HepG2 (cell line): Measurements from ENCODE around the gene HOXD4. TPM values are rescaled to one million over a fixed set of nuclear protein-coding genes. Genes with fewer than 3 reads are reported as not detected.

ENCODE experiments used
- ATAC-seq: fragments of 200-7000 bp; cut with Tn5 transposase; 3 replicates; pipeline ENCODE4 v1.9.1; 2020; ENCODE audit warnings: mild to moderate bottlenecking, moderate library complexity
- BruUV-seq: library from RNA; stranded (reverse); fragments of 400-500 nt; replicated peaks from 2 replicates; lab custom pipeline; 2021; lab: Mats Ljungman, UMichigan
- CTCF ChIA-PET: fragments of 300-600 bp; formaldehyde crosslinking; extraction: SDS; loops from one replicate; lab custom pipeline; 2021; ENCODE audit warnings: low total read pairs, inconsistent platforms, low intra/inter-chr PET ratio; lab: Yijun Ruan, JAX
- POLR2A ChIA-PET: fragments of 350-600 bp; sonication (Branson Sonifier 250); formaldehyde crosslinking; loops from one replicate; lab custom pipeline; 2020; ENCODE audit warnings: antibody characterized with exemption, inconsistent platforms; lab: Yijun Ruan, JAX
- DNase-seq: peaks from one replicate; pipeline ENCODE4 v3.0.0-alpha.2; 2015; ENCODE audit warnings: low spot score
- FAIRE-seq: peaks from 3 replicates; lab custom pipeline; 2011; peaks lifted over from hg19 to GRCh38; lab: Jason Lieb, UNC
- H2AFZ ChIP-seq: one replicate; pipeline ENCODE4 v1.6.1; 2011; ENCODE audit warnings: low read length, inconsistent platforms
- H3K27ac ChIP-seq: fragments of 300-600 bp; 3 replicates; pipeline ENCODE4 v1.8.0; 2011; ENCODE audit warnings: mixed run types, mild to moderate bottlenecking, mixed read lengths, low read length, inconsistent platforms; ENCODE audit not compliant: insufficient read depth; ENCODE audit errors: extremely low read length
- H3K27me3 ChIP-seq, 2 experiments: fragments of 200-600 bp in 1 of 2; 2 replicates in 1 of 2; 3 replicates in 1 of 2; pipeline versions ENCODE4 v1.6.0 to v1.8.0; 2011; ENCODE audit warnings: low read length in 2 of 2, mild to moderate bottlenecking in 2 of 2, moderate library complexity in 2 of 2, inconsistent platforms in 1 of 2; ENCODE audit not compliant: insufficient read depth in 2 of 2, control insufficient read depth in 1 of 2
- H3K36me3 ChIP-seq, 2 experiments: fragments of 200-600 bp in 1 of 2; replicated peaks in 1 of 2; 2 replicates in 1 of 2; 3 replicates in 1 of 2; pipeline versions ENCODE4 v1.5.1 to v1.8.0; 2011; ENCODE audit warnings: low read length in 2 of 2, inconsistent platforms in 1 of 2; ENCODE audit not compliant: insufficient read depth in 2 of 2, control insufficient read depth in 1 of 2
- H3K4me1 ChIP-seq: 2 replicates; pipeline ENCODE4 v1.5.1; 2012; ENCODE audit warnings: low read length, inconsistent platforms; ENCODE audit not compliant: insufficient read depth
- H3K4me2 ChIP-seq: 2 replicates; pipeline ENCODE4 v1.6.0; 2011; ENCODE audit warnings: low read depth, low read length, inconsistent platforms
- H3K4me3 ChIP-seq, 3 experiments: fragments of 200-600 bp in 1 of 3; sonication (generic), shearing (Covaris generic) in 1 of 3; replicated peaks in 1 of 3; 2 replicates each; pipeline ENCODE4 v1.5.1; 2011 to 2016; ENCODE audit warnings: low read length in 3 of 3, inconsistent platforms in 2 of 3, low read depth in 2 of 3, mild to moderate bottlenecking in 2 of 3, control low read depth in 1 of 3, mixed read lengths in 1 of 3; ENCODE audit not compliant: insufficient read depth in 1 of 3
- H3K79me2 ChIP-seq: one replicate; pipeline ENCODE4 v1.6.1; 2011; ENCODE audit warnings: low read length, inconsistent platforms; ENCODE audit not compliant: insufficient read depth
- H3K9ac ChIP-seq: 2 replicates; pipeline ENCODE4 v1.6.0; 2011; ENCODE audit warnings: mild to moderate bottlenecking, low read depth, low read length, inconsistent platforms; ENCODE audit not compliant: insufficient read depth
- H3K9me3 ChIP-seq: 2 replicates; pipeline ENCODE4 v1.5.1; 2012; ENCODE audit warnings: mild to moderate bottlenecking, low read length
- H4K20me1 ChIP-seq: 2 replicates; pipeline ENCODE4 v1.6.0; 2011; ENCODE audit warnings: inconsistent platforms, mild to moderate bottlenecking, low read length, moderate library complexity; ENCODE audit not compliant: insufficient read depth
- ATF7-NPFF ChIP-seq: sonication (generic); formaldehyde crosslinking; IDR thresholded peaks from 2 replicates; pipeline ENCODE4 v1.8.1; 2023; ENCODE audit warnings: mild to moderate bottlenecking, low read depth, missing genetic modification reagents, moderate library complexity
- FOXC1 ChIP-seq: sonication (generic); formaldehyde crosslinking; IDR thresholded peaks from 2 replicates; pipeline ENCODE4 v1.8.0; 2022; ENCODE audit warnings: mild to moderate bottlenecking, missing genetic modification reagents, borderline replicate concordance
- HNRNPLL ChIP-seq: fragments of 200-400 bp; formaldehyde crosslinking; IDR thresholded peaks from 2 replicates; pipeline ENCODE4 v1.6.1; 2017; ENCODE audit warnings: mild to moderate bottlenecking, low read depth, low read length; ENCODE audit not compliant: poor library complexity, severe bottlenecking
- IKZF4 ChIP-seq: sonication (generic); formaldehyde crosslinking; IDR thresholded peaks from 2 replicates; pipeline ENCODE4 v1.5.1; 2020; ENCODE audit warnings: borderline replicate concordance, mild to moderate bottlenecking, low read depth, missing genetic modification reagents; ENCODE audit errors: not compliant biosample characterization
- NFYB ChIP-seq: sonication (generic); formaldehyde crosslinking; IDR thresholded peaks from 2 replicates; pipeline ENCODE4 v1.4.0; 2020; ENCODE audit warnings: missing genetic modification reagents
- ZNF891 ChIP-seq: sonication (generic); formaldehyde crosslinking; IDR thresholded peaks from 2 replicates; pipeline ENCODE4 v1.5.0; 2020; ENCODE audit warnings: mild to moderate bottlenecking, missing genetic modification reagents
- WGBS: methylation state at CpG from one replicate; pipeline ENCODE4 v1.1.6; 2017; ENCODE audit warnings: low lambda C conversion rate; 5-methylcytosine and 5-hydroxymethylcytosine counted together
- in situ Hi-C: cut with HindIII; loops from 2 replicates; pipeline ENCODE4 v1.10.0; 2017; ENCODE audit warnings: low pct_unique_long_range_greater_than_20kb; ENCODE audit not compliant: extremely low pct_ligation_motif_present
- intact Hi-C: fragments of 100-400 bp; cut with micrococcal nuclease; formaldehyde crosslinking; loops from one replicate; pipeline ENCODE4 v1.10.0; 2022; ENCODE audit not compliant: unreplicated experiment
- polyA plus RNA-seq, 8 experiments: library from polyadenylated mRNA; depleted of rRNA in 3 of 8; stranded (reverse) in 7 of 8; unstranded in 1 of 8; fragments of >200 nt; fragmentation: Illumina TruSeq in 4 of 8; extraction: Trizol in 4 of 8; gene quantifications; 2 replicates each; pipeline versions ENCODE4 v1.2.1 to v1.2.3, GENCODE V29; 2011 to 2016; ENCODE audit warnings: low read depth in 4 of 8, missing spikeins in 1 of 8, mixed read lengths in 1 of 8; ENCODE audit not compliant: insufficient read depth in 1 of 8
- total RNA-seq, 5 experiments: library from RNA; depleted of rRNA; stranded (reverse); fragments of >200 nt; fragmentation: Illumina TruSeq; extraction: Trizol; gene quantifications; 2 replicates each; pipeline ENCODE4 v1.2.3, GENCODE V29; 2016; ENCODE audit warnings: low read depth in 1 of 5
- TF ChIP-seq, protein P1 (sequence below): sonication (generic); formaldehyde crosslinking; IDR thresholded peaks from 2 replicates; pipeline ENCODE4 v1.5.1; 2020; ENCODE audit warnings: mild to moderate bottlenecking, missing genetic modification reagents, moderate library complexity

HOXD4 gene
- total and polyA plus RNA-seq, 2 of the 13 experiments (the other 11 are each of a cell fraction or from before 2014, with no cell fraction given) = not detected

DNA sequence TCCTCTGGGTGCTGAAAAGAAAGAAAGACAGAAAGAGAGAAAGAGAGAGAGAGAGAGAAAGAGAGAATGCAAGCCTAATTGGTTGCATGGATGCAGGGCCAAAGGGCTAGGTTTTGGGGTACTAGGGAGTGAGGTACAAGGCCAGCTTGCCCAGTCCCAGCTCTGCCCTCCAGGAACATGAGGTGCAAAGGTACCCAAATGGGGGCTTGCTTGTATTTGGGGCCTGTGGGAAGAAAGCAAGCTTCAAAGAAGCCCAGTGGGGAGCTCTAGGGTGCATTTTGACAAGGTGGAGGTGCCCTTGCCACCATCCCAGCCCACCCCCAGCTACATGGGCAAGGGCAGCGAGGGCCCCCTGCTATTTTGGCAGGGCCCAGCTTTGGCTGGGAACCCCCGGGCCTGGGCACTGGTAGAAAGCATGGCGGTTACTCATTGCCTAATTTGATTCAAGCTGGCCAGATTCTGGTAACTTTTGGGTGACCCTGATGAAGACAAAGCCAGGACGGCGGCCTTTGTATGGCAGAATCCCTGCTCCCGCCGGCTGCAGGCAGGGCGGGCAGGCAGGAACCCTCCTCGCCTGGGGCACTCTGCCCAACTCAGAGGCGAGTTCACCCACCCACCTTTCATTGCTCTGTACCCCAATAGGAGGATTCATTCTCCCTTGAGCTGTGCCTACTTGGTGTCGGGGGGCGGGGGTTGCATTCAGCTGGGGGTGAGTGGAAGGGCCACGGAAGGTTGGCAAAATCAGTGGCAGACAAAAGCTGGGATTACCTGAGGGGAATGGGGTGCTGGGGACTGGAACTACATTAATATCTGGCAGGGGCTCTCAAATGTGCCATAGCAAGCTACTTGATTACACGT is 537 bp upstream of the HOXD4 start (continued):
- no peak for TF ChIP-seq ZNF891
- no peak for TF ChIP-seq HNRNPLL
- TF ChIP-seq NFYB = no peak
- no peak for TF ChIP-seq ATF7-NPFF (CRISPR knock-in tag)
- TF ChIP-seq, protein P1, sequence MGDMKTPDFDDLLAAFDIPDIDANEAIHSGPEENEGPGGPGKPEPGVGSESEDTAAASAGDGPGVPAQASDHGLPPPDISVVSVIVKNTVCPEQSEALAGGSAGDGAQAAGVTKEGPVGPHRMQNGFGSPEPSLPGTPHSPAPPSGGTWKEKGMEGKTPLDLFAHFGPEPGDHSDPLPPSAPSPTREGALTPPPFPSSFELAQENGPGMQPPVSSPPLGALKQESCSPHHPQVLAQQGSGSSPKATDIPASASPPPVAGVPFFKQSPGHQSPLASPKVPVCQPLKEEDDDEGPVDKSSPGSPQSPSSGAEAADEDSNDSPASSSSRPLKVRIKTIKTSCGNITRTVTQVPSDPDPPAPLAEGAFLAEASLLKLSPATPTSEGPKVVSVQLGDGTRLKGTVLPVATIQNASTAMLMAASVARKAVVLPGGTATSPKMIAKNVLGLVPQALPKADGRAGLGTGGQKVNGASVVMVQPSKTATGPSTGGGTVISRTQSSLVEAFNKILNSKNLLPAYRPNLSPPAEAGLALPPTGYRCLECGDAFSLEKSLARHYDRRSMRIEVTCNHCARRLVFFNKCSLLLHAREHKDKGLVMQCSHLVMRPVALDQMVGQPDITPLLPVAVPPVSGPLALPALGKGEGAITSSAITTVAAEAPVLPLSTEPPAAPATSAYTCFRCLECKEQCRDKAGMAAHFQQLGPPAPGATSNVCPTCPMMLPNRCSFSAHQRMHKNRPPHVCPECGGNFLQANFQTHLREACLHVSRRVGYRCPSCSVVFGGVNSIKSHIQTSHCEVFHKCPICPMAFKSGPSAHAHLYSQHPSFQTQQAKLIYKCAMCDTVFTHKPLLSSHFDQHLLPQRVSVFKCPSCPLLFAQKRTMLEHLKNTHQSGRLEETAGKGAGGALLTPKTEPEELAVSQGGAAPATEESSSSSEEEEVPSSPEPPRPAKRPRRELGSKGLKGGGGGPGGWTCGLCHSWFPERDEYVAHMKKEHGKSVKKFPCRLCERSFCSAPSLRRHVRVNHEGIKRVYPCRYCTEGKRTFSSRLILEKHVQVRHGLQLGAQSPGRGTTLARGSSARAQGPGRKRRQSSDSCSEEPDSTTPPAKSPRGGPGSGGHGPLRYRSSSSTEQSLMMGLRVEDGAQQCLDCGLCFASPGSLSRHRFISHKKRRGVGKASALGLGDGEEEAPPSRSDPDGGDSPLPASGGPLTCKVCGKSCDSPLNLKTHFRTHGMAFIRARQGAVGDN (CRISPR knock-in tag) = 0 out of 2 replicates have a peak, but pooled peaks have one; percentile 6

DNA sequence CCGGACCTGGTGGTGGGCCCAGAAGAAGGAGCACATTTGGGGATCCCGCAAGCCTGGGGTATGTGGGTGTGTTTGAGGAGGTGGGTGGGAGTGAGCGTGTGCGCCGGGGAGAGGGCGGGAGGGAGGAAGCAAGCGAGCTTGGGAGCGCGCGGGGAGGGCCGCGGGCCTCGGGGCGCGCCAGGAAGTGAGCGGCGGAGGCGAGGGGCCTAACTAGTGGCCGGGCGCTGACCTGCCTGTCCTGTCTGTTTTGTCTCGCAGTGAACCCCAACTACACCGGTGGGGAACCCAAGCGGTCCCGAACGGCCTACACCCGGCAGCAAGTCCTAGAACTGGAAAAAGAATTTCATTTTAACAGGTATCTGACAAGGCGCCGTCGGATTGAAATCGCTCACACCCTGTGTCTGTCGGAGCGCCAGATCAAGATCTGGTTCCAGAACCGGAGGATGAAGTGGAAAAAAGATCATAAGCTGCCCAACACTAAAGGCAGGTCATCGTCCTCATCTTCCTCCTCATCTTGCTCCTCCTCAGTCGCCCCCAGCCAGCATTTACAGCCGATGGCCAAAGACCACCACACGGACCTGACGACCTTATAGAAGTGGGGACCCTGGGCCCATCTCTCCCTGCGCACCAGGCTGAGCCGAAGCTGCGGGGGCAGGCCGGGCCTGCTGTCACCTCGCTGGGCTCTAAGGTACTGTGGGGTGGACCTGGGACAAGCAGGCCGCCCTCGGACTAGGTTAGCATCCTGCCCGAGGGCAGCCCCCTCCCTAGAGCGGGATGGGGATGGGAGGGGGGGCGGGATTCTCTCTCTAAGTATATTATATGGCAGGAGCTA is 1.2 kb downstream of the HOXD4 start:
- 64% methylated on average over 46 of the region's 48 CpGs for WGBS
- CTCF ChIA-PET = no interaction called here

More for the DNA sequence above, 1.2 kb downstream of the HOXD4 start:
- POLR2A ChIA-PET = no interaction called here
- H3K4me2 ChIP-seq = no peak overlapping the region
- H3K9ac ChIP-seq = no peak overlapping the region
- TF ChIP-seq FOXC1 (CRISPR knock-in tag) (no peak), IKZF4 (CRISPR knock-in tag) (no peak)
- TF ChIP-seq, all 625 proteins: peak for 0
- in situ Hi-C loops (no loop called here), intact Hi-C loops (no loop called here)
- ATAC-seq = no peak
- no peak for FAIRE-seq
- H3K4me1 ChIP-seq = peaks cover 30% of the 10 kb centered on the region
- no peak overlapping the region for H2AFZ ChIP-seq
- no peak for DNase-seq
- H3K9me3 ChIP-seq = no peaks in the 10 kb centered on the region
- no peaks in the 10 kb centered on the region for H4K20me1 ChIP-seq
- H3K27me3 ChIP-seq = peaks cover 20 to 92% of the 10 kb centered on the region in 2 experiments
- no peak overlapping the region for H3K27ac ChIP-seq
- no peak overlapping the region for H3K4me3 ChIP-seq
- H3K79me2 ChIP-seq = no peaks in the 10 kb centered on the region
- no peaks in the 10 kb centered on the region for H3K36me3 ChIP-seq
- BruUV-seq = no TSS peak
